ENCODE measurements around the gene CCR7. TPM values are rescaled to one million over a fixed set of nuclear protein-coding genes. Genes with fewer than 3 reads are reported as not detected.

The CCR7 gene
- total RNA-seq, 1 donor from 2014 or later = not detected

GRCh38 chr17:40535924-40536294 lies 29.4 kb downstream of the CCR7 start:
- peak; percentile 56 for DNase-seq (ENCODE audit: low spot score)

GRCh38 chr17:40535438-40535837 lies 29.8 kb downstream of the CCR7 start:
- no peak for DNase-seq (ENCODE audit: low spot score)

- DNase-seq (ENCODE audit: low spot score) = peak; percentile 87
Measured at GRCh38 chr17:40534371-40535189, 30.7 kb downstream of the CCR7 start.

GRCh38 chr17:40533896-40534295 lies 31.4 kb downstream of the CCR7 start:
- no peak for DNase-seq (ENCODE audit: low spot score)

GRCh38 chr17:40532520-40533253 lies 32.6 kb downstream of the CCR7 start:
- no peak for DNase-seq (ENCODE audit: low spot score)

GRCh38 chr17:40531051-40531991 lies 34.0 kb downstream of the CCR7 start:
- no peak for DNase-seq (ENCODE audit: low spot score)

- no peak for DNase-seq (ENCODE audit: low spot score)
Measured at GRCh38 chr17:40530531-40530994, 34.7 kb downstream of the CCR7 start.

GRCh38 chr17:40529991-40530390 lies 35.3 kb downstream of the CCR7 start:
- DNase-seq (ENCODE audit: low spot score) = no peak

GRCh38 chr17:40528692-40529417 lies 36.4 kb downstream of the CCR7 start:
- DNase-seq (ENCODE audit: low spot score) = no peak

- no peak for DNase-seq (ENCODE audit: low spot score)
Measured at GRCh38 chr17:40526668-40527067, 38.6 kb downstream of the CCR7 start.

- DNase-seq (ENCODE audit: low spot score) = no peak
Measured at GRCh38 chr17:40525294-40525693, 40.0 kb downstream of the CCR7 start.

GRCh38 chr17:40524243-40524965 lies 40.9 kb downstream of the CCR7 start:
- DNase-seq (ENCODE audit: low spot score) = no peak

GRCh38 chr17:40522961-40523310 lies 42.3 kb downstream of the CCR7 start:
- DNase-seq (ENCODE audit: low spot score) = no peak

- no peak for DNase-seq (ENCODE audit: low spot score)
Measured at GRCh38 chr17:40522250-40522960, 42.9 kb downstream of the CCR7 start.

GRCh38 chr17:40520991-40521453 lies 44.2 kb downstream of the CCR7 start:
- no peak for DNase-seq (ENCODE audit: low spot score)

- no peak for DNase-seq (ENCODE audit: low spot score)
Measured at GRCh38 chr17:40519089-40519775, 46.0 kb downstream of the CCR7 start.

- no peak for DNase-seq (ENCODE audit: low spot score)
Measured at GRCh38 chr17:40518401-40519088, 46.7 kb downstream of the CCR7 start.

- DNase-seq (ENCODE audit: low spot score) = no peak
Measured at GRCh38 chr17:40517981-40518380, 47.3 kb downstream of the CCR7 start.

GRCh38 chr17:40517286-40517662 lies 48.0 kb downstream of the CCR7 start:
- no peak for DNase-seq (ENCODE audit: low spot score)

All from umbilical cord (tissue), 2 donors.